GM12874 (cell line): ENCODE measurements around the gene TMEM175.

Experiments used
- TF ChIP-seq, protein P1 (sequence below): IDR thresholded peaks from 2 replicates; pipeline ENCODE4 v1.5.1; 2011; ENCODE audit warnings: low read depth, mild to moderate bottlenecking, control low read depth, low read length, moderate library complexity; ENCODE audit not compliant: insufficient read depth

The TMEM175 gene

GRCh38 chr4:931960-932712, at the start of gene TMEM175, which contains the start of gene GAK:
TSS of gene TMEM175 (plus strand) at chr4:932460. CDS start at chr4:947740, 15,280 bp downstream.
TSS of gene GAK (minus strand) at chr4:932316. CDS start at chr4:932187, 129 bp downstream.
- TF ChIP-seq, protein P1, sequence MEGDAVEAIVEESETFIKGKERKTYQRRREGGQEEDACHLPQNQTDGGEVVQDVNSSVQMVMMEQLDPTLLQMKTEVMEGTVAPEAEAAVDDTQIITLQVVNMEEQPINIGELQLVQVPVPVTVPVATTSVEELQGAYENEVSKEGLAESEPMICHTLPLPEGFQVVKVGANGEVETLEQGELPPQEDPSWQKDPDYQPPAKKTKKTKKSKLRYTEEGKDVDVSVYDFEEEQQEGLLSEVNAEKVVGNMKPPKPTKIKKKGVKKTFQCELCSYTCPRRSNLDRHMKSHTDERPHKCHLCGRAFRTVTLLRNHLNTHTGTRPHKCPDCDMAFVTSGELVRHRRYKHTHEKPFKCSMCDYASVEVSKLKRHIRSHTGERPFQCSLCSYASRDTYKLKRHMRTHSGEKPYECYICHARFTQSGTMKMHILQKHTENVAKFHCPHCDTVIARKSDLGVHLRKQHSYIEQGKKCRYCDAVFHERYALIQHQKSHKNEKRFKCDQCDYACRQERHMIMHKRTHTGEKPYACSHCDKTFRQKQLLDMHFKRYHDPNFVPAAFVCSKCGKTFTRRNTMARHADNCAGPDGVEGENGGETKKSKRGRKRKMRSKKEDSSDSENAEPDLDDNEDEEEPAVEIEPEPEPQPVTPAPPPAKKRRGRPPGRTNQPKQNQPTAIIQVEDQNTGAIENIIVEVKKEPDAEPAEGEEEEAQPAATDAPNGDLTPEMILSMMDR: no peak

- TF ChIP-seq, protein P1: no peak
Observed at GRCh38 chr4:882646-883045, 49.6 kb upstream of the TMEM175 start.

- TF ChIP-seq, protein P1: no peak
Observed at GRCh38 chr4:883377-884095, 48.7 kb upstream of the TMEM175 start.

DNA sequence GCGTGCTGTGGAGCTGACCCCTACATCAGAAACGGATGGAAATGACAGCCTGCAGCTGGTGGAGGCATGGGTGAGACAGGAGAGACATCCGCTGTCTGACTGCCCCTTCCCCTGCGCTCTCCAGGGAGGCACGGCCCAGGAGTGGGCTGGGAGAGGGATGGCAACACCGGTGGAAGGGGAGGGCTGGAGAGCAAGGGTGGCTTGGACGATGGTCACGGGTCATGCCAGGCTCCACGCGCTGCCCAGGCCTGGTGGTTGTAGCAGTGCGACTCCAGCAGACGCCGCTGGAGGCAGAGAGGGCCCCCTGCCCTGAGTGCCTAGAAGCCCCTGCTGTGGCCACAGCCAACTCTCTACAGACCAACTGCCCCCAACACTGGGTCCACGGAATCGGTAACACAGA, 48.0 kb upstream of the TMEM175 start:
- TF ChIP-seq, protein P1: no peak

- TF ChIP-seq, protein P1: no peak
Observed at GRCh38 chr4:884896-885295, 47.4 kb upstream of the TMEM175 start.

- TF ChIP-seq, protein P1: no peak
Observed at GRCh38 chr4:885353-885752, 46.9 kb upstream of the TMEM175 start.

GRCh38 chr4:886244-886643, 46.0 kb upstream of the TMEM175 start:
- TF ChIP-seq, protein P1: no peak
